ENCODE results near the gene OR3A3. TPM values are rescaled to one million over a fixed set of nuclear protein-coding genes. Genes with fewer than 3 reads are reported as not detected.

The OR3A3 gene
- total and polyA plus RNA-seq, 2 experiments from 2014 or later: not detected

GRCh38 chr17:3398310-3398709, 12.9 kb upstream of the OR3A3 start, which contains the start of gene OR1E1 (continued):
- TF ChIP-seq ZNF462 (CRISPR knock-in tag; IDR thresholded peaks at IDR 0.05): no peak
- TF ChIP-seq EZH2phosphoT487 (IDR thresholded peaks at IDR 0.05; ENCODE audit: unreplicated experiment): no peak
- no peak for TF ChIP-seq ETS1 (IDR thresholded peaks at IDR 0.05)
- no peak for TF ChIP-seq REST (IDR thresholded peaks at IDR 0.05; ENCODE audit: unreplicated experiment)

GRCh38 chr17:3400055-3400454, 11.1 kb upstream of the OR3A3 start:
- Histone ChIP-seq H2AFZ (no peak overlapping the region), H3K4me3 (no peak overlapping the region), H3K27me3 (ENCODE audit: insufficient read depth) (no peaks in the 10 kb centered on the region), H3K36me3 (ENCODE audit: insufficient read depth) (no peaks in the 10 kb centered on the region), H3K4me2 (no peak overlapping the region), H4K20me1 (replicated peaks; ENCODE audit: insufficient read depth) (no peaks in the 10 kb centered on the region), H3K9me2 (ENCODE audit: insufficient read depth) (0 out of 2 replicates have a peak, but pooled peaks cover 5% of the 10 kb centered on the region), H3K27ac (ENCODE audit: low read depth) (no peak overlapping the region), H3F3A (replicated peaks; ENCODE audit: low read depth) (no peaks in the 10 kb centered on the region), H3K4me1 (ENCODE audit: insufficient read depth) (no peaks in the 10 kb centered on the region), H3K79me2 (replicated peaks; ENCODE audit: insufficient read depth) (no peaks in the 10 kb centered on the region)
- H3K27me3 Mint-ChIP-seq (ENCODE audit: insufficient read depth, low read depth, poor library complexity): no peaks in the 10 kb centered on the region
- no peak overlapping the region for H3K4me3 Mint-ChIP-seq
- DNase-seq (ENCODE audit: low spot score): no peak
- peaks cover 46% of the 10 kb centered on the region for H3K9me3 Mint-ChIP-seq
- no peak for ATAC-seq
- no peaks in the 10 kb centered on the region; the same call in 2 of the 3 replicates for H3K36me3 Mint-ChIP-seq (ENCODE audit: low read depth)
- no peak overlapping the region for H3K27ac Mint-ChIP-seq
- no peaks in the 10 kb centered on the region for H3K4me1 Mint-ChIP-seq
- TF ChIP-seq EZH2phosphoT487 (IDR thresholded peaks at IDR 0.05; ENCODE audit: unreplicated experiment) (no peak), ZNF462 (CRISPR knock-in tag; IDR thresholded peaks at IDR 0.05) (no peak)

Measured in GM23338 (cell line).